ENCODE results near the gene SMYD3. TPM values are rescaled to one million over a fixed set of nuclear protein-coding genes. Genes with fewer than 3 reads are reported as not detected.

SMYD3 gene
- total RNA-seq, 1 donor from 2014 or later: 35.4 TPM

- Mint-ChIP-seq H3K36me3 (ENCODE audit: unreplicated experiment) (no peaks in the 10 kb centered on the region), H3K27me3 (ENCODE audit: unreplicated experiment) (peaks cover 3% of the 10 kb centered on the region), H3K27ac (ENCODE audit: unreplicated experiment) (no peak overlapping the region), H3K4me3 (ENCODE audit: unreplicated experiment) (no peak overlapping the region), H3K4me1 (ENCODE audit: low read depth, unreplicated experiment) (peaks cover 2% of the 10 kb centered on the region), H3K9me3 (ENCODE audit: unreplicated experiment) (no peaks in the 10 kb centered on the region)
- no peak for TF ChIP-seq CTCF (IDR thresholded peaks at IDR 0.05; ENCODE audit: partially characterized antibody, unreplicated experiment)
- no peak for DNase-seq
These were observed 486.7 kb downstream of the SMYD3 start for GRCh38 chr1:246020211-246020954.

DNA sequence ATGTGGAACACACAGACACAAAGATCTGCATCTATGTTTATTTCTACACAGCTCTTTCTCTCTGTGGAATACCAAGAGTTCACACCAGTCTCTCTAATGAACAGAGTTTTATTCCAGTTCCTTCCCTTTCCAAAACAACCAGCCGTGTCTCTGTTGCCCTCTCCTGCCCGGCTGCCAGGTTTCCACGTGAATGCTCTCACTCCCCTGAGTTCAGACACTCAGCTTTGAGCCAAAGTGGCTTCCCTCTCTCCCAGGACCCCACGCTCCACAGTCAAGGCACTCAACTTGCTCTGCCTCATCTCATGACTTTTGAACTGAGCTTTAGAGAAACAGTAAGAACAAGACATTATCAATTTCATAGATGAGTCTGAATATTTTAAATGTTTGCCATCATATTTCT is 488.9 kb downstream of the SMYD3 start:
- Mint-ChIP-seq H3K9me3 (ENCODE audit: unreplicated experiment) (no peaks in the 10 kb centered on the region), H3K4me3 (ENCODE audit: unreplicated experiment) (no peak overlapping the region), H3K4me1 (ENCODE audit: low read depth, unreplicated experiment) (peaks cover 4% of the 10 kb centered on the region), H3K36me3 (ENCODE audit: unreplicated experiment) (no peaks in the 10 kb centered on the region), H3K27me3 (ENCODE audit: unreplicated experiment) (peaks cover 4% of the 10 kb centered on the region), H3K27ac (ENCODE audit: unreplicated experiment) (no peak overlapping the region)
- no peak for TF ChIP-seq CTCF (IDR thresholded peaks at IDR 0.05; ENCODE audit: partially characterized antibody, unreplicated experiment)
- no peak for DNase-seq

DNA sequence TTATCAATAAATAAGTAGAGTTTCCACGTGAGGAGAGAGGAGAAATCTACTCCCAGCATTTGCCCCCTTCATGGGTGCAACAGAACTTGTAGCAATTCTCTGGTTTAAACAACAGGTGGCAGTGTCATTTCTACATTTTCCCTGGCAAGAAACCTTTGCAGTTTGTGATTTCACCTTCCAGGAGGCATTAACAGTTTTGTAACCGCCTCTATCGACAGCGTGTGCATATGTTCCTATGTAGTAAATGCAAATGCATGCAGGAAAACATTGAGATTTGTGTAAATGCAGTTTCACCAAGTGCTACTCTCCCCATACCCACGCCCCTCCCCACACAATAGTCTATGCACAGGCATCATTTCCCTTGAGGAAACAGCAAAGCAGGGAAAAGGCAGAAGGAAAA is 494.7 kb downstream of the SMYD3 start:
- H3K4me1 Mint-ChIP-seq (ENCODE audit: low read depth, unreplicated experiment): peaks cover 17% of the 10 kb centered on the region

DNA sequence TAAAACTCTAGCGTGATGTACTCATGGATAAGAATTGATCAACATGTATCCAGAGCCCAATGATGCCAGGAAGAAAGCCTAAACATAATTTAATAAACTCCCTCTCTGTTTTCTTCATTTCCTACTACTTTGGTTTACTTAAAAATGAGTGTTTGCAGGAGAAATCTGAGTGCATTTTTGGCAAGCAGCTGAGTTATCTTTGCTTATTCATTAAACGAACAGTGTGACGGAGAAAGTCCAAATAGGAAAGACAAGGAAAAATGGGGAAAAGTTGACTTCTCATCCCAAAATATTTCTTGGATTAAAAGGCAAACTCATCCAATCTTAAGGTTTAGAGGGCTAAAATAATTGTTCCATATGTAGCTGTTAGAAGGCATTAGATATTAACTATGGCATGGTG is 496.7 kb downstream of the SMYD3 start:
- Mint-ChIP-seq H3K27ac (ENCODE audit: unreplicated experiment) (no peak overlapping the region), H3K27me3 (ENCODE audit: unreplicated experiment) (peaks cover 4% of the 10 kb centered on the region), H3K9me3 (ENCODE audit: unreplicated experiment) (peaks cover 3% of the 10 kb centered on the region), H3K4me1 (ENCODE audit: low read depth, unreplicated experiment) (peaks cover 23% of the 10 kb centered on the region), H3K4me3 (ENCODE audit: unreplicated experiment) (no peak overlapping the region), H3K36me3 (ENCODE audit: unreplicated experiment) (no peaks in the 10 kb centered on the region)
- DNase-seq: no peak
- no peak for TF ChIP-seq CTCF (IDR thresholded peaks at IDR 0.05; ENCODE audit: partially characterized antibody, unreplicated experiment)

More for the DNA sequence above, 494.7 kb downstream of the SMYD3 start:
- TF ChIP-seq CTCF (IDR thresholded peaks at IDR 0.05; ENCODE audit: partially characterized antibody, unreplicated experiment): peak; percentile 65
- Mint-ChIP-seq H3K27me3 (ENCODE audit: unreplicated experiment) (peaks cover 4% of the 10 kb centered on the region), H3K36me3 (ENCODE audit: unreplicated experiment) (no peaks in the 10 kb centered on the region), H3K4me3 (ENCODE audit: unreplicated experiment) (no peak overlapping the region), H3K27ac (ENCODE audit: unreplicated experiment) (peak overlapping the region; percentile 92), H3K9me3 (ENCODE audit: unreplicated experiment) (peaks cover 3% of the 10 kb centered on the region)
- DNase-seq: no peak

DNA sequence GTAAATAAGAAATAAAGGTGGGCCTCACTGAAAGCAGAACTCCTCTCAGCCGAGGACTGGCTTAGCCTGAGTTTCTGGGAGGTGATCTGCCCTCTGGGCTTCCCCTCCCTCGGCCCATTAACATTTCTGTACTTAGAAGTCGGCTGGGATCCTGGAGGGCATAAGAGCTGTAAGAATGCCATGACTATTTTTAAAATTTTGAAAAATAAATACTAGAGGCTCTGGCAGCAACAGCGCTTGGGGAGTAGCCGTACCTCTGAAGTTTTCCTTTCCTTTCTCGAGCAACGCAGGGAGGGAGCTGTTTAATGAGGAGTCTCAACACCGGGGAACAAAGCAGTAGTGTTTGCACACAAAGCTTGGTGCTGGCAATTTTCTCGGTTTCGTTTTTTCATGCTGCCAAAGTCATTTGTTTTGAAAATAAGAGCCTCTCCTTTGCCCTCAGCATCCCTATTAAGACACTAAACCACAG is 498.7 kb downstream of the SMYD3 start:
- H3K27me3 Mint-ChIP-seq (ENCODE audit: unreplicated experiment): peaks cover 5% of the 10 kb centered on the region
- no peaks in the 10 kb centered on the region for H3K36me3 Mint-ChIP-seq (ENCODE audit: unreplicated experiment)
- H3K9me3 Mint-ChIP-seq (ENCODE audit: unreplicated experiment): peaks cover 3% of the 10 kb centered on the region
- no peak overlapping the region for H3K27ac Mint-ChIP-seq (ENCODE audit: unreplicated experiment)
- no peak for TF ChIP-seq CTCF (IDR thresholded peaks at IDR 0.05; ENCODE audit: partially characterized antibody, unreplicated experiment)
- peaks cover 21% of the 10 kb centered on the region for H3K4me1 Mint-ChIP-seq (ENCODE audit: low read depth, unreplicated experiment)
- DNase-seq: no peak
- H3K4me3 Mint-ChIP-seq (ENCODE audit: unreplicated experiment): no peak overlapping the region
